Stomach smooth muscle (tissue), 2 donors: ENCODE data around the gene MAB21L4.
"Not testable (repeated sequence)": the region's sequence is repeated elsewhere in the genome, so short reads cannot be mapped to it uniquely, and the experiment has no call there.

Experiments
- H3K27ac ChIP-seq: one replicate; pipeline ENCODE4 v1.7.0; 2013; ENCODE audit warnings: mild to moderate bottlenecking, low read length, inconsistent platforms
- H3K27me3 ChIP-seq, 2 donors: one replicate each; pipeline ENCODE4 v1.7.0; 2013; ENCODE audit warnings: low read length in 2 of 2; ENCODE audit not compliant: insufficient read depth in 2 of 2, control insufficient read depth in 1 of 2
- H3K36me3 ChIP-seq, 2 donors: one replicate each; pipeline ENCODE4 v1.7.0; 2013; ENCODE audit warnings: low read length in 2 of 2; ENCODE audit not compliant: control insufficient read depth in 2 of 2, insufficient read depth in 2 of 2
- H3K4me1 ChIP-seq: one replicate; pipeline ENCODE4 v1.7.0; 2013; ENCODE audit warnings: low read length; ENCODE audit not compliant: control insufficient read depth, insufficient read depth
- H3K4me3 ChIP-seq, 2 donors: one replicate each; pipeline ENCODE4 v1.7.0; 2013; ENCODE audit warnings: low read length in 2 of 2
- H3K9ac ChIP-seq, 2 donors: one replicate each; pipeline ENCODE4 v1.7.0; 2013; ENCODE audit warnings: low read length in 2 of 2, mild to moderate bottlenecking in 1 of 2
- H3K9me3 ChIP-seq, 2 donors: one replicate each; pipeline ENCODE4 v1.7.0; 2013; ENCODE audit warnings: low read length in 2 of 2; ENCODE audit not compliant: control insufficient read depth in 2 of 2
- donor health status: healthy.
- donor health status: Pancreatic carcinoma.

MAB21L4 gene

GRCh38 chr2:240847817-240848216, 48.1 kb downstream of the MAB21L4 start:
- Histone ChIP-seq H3K27ac (no peak overlapping the region), H3K4me1 (peaks cover 2% of the 10 kb centered on the region), H3K9me3 (no peaks in the 10 kb centered on the region)

DNA sequence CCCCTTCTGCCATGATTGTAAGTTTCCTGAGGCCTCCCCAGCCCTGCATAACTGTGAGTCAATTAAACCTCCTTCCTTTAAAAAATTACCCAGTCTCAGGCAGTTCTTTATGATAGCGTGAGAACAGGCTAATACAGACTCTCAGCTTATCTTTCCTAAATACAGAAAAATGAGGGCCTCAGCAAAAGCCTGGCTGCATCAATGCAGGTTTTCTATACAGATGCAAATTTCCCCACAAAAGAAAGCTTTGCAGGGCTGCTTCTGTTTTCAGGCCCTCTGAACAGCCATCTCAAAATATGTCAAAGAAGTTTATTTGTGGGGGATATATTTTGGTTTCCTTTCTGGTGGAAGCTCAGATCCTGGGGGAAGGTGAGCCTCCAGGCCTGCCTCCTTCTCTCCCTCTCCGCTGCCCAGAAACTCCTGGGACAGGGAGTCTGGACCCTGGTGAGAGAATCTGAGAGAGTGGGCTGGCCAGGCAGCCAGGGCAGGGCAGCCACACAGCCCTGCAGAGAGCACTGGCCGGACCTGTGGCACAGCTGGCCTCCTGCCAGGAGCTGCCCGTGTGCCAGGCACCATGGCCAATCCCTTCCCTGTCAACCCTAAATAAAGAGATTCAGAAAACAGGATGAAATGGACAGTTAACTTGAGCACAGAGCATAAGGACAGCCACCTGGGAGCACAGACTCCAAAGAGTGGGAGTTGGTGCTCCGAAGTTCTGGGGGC, 48.9 kb downstream of the MAB21L4 start:
- H3K27ac ChIP-seq = no peak overlapping the region
- no peaks in the 10 kb centered on the region for H3K9me3 ChIP-seq

More at GRCh38 chr2:240847817-240848216, 48.1 kb downstream of the MAB21L4 start:
- no peak overlapping the region for H3K4me3 ChIP-seq
- no peaks in the 10 kb centered on the region for H3K36me3 ChIP-seq
- H3K9ac ChIP-seq = no peak overlapping the region
- H3K27me3 ChIP-seq = peaks cover 0 to 3% of the 10 kb centered on the region in 2 donors

DNA sequence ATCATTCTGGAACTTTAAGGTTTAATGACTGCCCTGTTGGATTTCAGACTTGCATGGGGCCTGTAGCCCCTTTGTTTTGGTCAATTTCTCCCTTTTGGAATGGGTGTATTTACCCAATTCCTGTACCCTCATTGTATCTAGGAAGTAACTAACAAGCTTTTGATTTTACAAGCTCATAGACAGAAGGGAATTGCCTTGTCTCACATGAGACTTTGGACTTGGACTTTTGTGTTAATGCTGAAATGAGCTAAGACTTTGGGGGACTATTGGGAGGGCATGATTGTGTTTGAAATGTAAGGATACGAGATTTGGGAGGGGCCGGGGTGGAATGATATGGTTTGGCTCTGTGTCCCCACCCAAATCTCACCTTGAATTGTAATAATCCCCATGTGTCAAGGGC, 49.6 kb downstream of the MAB21L4 start:
- not testable (repeated sequence) for H3K4me1 ChIP-seq, H3K9ac ChIP-seq, H3K27ac ChIP-seq, H3K36me3 ChIP-seq, H3K4me3 ChIP-seq, H3K27me3 ChIP-seq, H3K9me3 ChIP-seq

More for the DNA sequence above, 48.9 kb downstream of the MAB21L4 start:
- Histone ChIP-seq H3K9ac (no peak overlapping the region), H3K4me3 (no peak overlapping the region), H3K4me1 (peaks cover 2% of the 10 kb centered on the region), H3K27me3 (peaks cover 0 to 3% of the 10 kb centered on the region in 2 donors), H3K36me3 (no peaks in the 10 kb centered on the region)

DNA sequence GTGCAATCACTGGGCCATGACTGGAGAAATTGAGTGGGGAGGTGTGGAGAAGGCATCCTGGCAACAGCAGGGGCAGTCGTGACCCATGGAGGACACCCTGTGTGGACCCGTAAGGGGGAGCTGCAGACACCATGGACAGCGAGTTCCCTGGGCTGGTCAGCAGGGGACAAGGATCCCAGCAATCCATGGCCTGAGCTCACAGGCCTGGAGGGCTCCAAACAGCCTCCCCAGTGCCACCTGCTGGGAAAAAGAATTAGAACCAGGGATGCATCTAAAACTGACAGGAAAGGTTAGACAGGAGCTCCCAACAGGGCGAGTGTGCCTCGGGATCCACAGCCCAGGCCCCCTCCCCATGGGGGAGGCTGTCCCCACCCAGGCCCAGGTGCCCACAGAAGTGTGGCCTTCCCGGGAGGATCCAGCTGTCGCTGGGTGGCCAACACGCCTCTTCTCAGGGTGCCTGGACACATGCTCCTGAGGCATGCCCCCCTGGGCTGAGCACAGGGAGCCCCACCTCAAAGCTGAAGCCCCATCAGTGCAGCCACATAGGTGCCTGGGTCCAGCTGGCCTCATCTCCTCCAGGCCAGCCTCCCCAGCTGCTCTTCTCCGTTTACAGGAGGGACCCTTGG, 55.4 kb downstream of the MAB21L4 start:
- H3K9me3 ChIP-seq = no peaks in the 10 kb centered on the region
- H3K27me3 ChIP-seq = peaks cover 11 to 12% of the 10 kb centered on the region in 2 donors
- H3K4me3 ChIP-seq = no peak overlapping the region
- H3K9ac ChIP-seq = no peak overlapping the region
- peaks cover 4% of the 10 kb centered on the region for H3K4me1 ChIP-seq
- no peak overlapping the region for H3K27ac ChIP-seq
- H3K36me3 ChIP-seq = no peaks in the 10 kb centered on the region

DNA sequence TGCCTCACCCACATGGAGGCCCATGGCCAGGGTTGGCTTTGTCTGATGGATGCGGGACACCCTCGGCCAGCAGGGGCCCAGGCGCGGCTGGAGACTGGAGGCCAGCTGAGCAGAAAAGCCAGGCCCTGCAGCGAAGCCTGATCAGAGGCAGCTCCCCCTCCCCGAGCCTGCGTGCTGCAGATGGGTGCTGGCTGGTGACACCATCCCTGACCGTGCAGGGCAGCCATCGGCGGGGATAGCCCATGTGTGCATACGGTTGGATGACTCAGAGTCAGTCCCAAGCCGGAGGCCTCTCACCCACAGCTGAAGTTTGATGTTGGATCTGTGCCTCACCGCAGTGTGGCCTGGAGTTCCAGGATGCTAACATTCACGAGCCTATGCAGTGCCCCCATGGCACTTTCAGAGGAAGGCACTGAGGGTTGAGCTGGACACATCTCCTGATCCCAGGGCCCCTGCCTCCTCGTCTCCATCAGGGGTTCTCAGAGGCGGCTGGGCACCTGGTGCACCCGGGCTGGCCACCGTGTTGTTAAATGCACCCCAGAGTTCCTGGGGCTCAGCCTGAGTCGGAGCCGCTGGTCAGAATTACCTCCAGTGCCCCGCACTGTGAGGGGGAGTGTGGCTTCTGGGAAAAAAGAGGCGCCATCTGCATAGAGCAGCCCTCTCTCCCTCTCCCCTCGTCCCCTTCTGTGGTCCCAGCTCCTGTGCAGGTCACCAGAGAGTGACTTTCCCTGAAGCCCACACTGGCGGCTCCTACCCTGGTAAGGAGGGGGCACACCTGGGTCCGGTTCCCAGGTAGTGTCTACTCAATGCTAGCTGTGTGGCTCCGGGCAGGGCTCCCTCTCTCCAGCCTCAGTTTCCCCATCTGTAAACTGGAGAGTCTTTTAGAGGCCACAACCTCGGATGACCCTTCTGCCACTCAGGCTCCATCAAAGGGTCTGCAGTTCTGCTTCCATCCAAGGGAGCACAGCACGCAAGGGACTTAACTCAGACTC, 56.5 kb downstream of the MAB21L4 start:
- no peak overlapping the region for H3K9ac ChIP-seq
- H3K27me3 ChIP-seq = peaks cover 11 to 12% of the 10 kb centered on the region in 2 donors
- no peaks in the 10 kb centered on the region for H3K36me3 ChIP-seq
- peaks cover 4% of the 10 kb centered on the region for H3K4me1 ChIP-seq
- no peak overlapping the region for H3K27ac ChIP-seq
- H3K4me3 ChIP-seq = no peak overlapping the region
- H3K9me3 ChIP-seq = no peaks in the 10 kb centered on the region

GRCh38 chr2:240837621-240838020, 58.3 kb downstream of the MAB21L4 start:
- Histone ChIP-seq H3K27ac (no peak overlapping the region), H3K9me3 (no peaks in the 10 kb centered on the region), H3K36me3 (no peaks in the 10 kb centered on the region), H3K9ac (no peak overlapping the region), H3K4me1 (peaks cover 4% of the 10 kb centered on the region), H3K27me3 (peaks cover 11 to 12% of the 10 kb centered on the region in 2 donors), H3K4me3 (no peak overlapping the region)

DNA sequence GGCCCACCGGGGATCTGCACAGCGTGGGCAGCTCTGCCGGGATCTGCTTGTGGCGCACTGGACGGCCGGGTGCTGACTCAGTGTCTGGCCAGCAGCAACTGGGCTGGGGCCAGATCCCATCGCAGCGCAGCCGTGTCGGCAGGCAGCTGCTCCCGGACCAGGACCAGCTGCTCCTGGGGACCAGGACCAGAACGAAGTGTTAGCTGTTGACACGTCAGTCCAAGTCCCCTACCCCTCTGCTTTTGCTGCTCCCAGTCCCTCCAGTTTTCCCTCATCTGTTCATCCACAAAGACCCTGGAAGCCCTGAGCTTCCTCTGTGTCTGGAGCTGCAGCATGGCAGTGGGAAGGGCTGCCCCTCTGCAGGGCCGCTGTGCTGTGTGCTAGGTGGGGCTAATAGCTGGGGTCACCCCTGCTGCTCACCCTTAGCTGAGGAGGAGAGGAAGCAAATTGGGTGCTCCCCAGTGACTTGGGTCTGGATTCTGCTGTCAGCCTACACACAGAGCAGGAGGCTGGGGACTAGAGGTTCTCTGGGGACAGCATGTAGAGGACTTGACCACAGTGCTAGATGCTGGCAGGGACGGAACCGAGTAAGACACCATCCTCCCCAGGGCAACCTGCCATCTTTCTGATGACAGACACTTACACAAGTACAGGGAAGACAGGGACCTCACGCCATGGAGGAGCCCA, 59.0 kb downstream of the MAB21L4 start:
- Histone ChIP-seq H3K9ac (no peak overlapping the region), H3K9me3 (no peaks in the 10 kb centered on the region), H3K36me3 (no peaks in the 10 kb centered on the region), H3K27ac (no peak overlapping the region), H3K4me3 (no peak overlapping the region), H3K4me1 (peaks cover 4% of the 10 kb centered on the region), H3K27me3 (peaks cover 11 to 12% of the 10 kb centered on the region in 2 donors)
